Measurements from ENCODE around the gene INTS13. TPM values are rescaled to one million over a fixed set of nuclear protein-coding genes. Genes with fewer than 3 reads are reported as not detected.
A peak's percentile ranks its signal among the peaks of the same experiment; 100 is the strongest.
"Not testable (repeated sequence)": the region's sequence is repeated elsewhere in the genome, so short reads cannot be mapped to it uniquely, and the experiment has no call there.

The INTS13 gene
- total and polyA plus RNA-seq, 7 donors, result 9.7 to 38.2 (median 18.7) TPM

DNA sequence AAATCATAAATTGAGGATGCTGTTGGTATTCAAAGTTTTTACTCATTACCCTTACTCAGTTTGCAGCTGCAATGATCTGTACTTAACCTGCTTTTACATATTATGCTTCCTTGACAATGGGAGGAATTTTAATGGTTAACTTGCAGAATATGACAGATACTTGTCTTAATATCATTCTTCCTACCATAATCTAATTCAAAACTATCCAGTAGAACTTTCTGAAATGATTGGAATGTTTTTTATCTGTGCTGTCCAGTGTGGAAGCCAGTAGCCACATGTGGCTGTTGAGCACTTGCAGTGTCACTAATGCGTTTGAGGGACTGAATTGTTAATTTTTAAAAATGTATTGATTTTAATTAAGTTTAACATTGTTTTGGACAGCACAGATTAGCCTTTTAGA, 24.0 kb upstream of the INTS13 start:
- TF ChIP-seq POLR2AphosphoS5 (IDR thresholded peaks at IDR 0.05), result no peak
- no peak for TF ChIP-seq POLR2A (IDR thresholded peaks at IDR 0.05)
- TF ChIP-seq EP300 (IDR thresholded peaks at IDR 0.05), result no peak
- TF ChIP-seq, protein P1, sequence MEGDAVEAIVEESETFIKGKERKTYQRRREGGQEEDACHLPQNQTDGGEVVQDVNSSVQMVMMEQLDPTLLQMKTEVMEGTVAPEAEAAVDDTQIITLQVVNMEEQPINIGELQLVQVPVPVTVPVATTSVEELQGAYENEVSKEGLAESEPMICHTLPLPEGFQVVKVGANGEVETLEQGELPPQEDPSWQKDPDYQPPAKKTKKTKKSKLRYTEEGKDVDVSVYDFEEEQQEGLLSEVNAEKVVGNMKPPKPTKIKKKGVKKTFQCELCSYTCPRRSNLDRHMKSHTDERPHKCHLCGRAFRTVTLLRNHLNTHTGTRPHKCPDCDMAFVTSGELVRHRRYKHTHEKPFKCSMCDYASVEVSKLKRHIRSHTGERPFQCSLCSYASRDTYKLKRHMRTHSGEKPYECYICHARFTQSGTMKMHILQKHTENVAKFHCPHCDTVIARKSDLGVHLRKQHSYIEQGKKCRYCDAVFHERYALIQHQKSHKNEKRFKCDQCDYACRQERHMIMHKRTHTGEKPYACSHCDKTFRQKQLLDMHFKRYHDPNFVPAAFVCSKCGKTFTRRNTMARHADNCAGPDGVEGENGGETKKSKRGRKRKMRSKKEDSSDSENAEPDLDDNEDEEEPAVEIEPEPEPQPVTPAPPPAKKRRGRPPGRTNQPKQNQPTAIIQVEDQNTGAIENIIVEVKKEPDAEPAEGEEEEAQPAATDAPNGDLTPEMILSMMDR (IDR thresholded peaks at IDR 0.05), result no peak
- no peaks in the 10 kb centered on the region for H3K4me1 ChIP-seq
- DNase-seq, result no peak
- no peaks in the 10 kb centered on the region for H3K27me3 ChIP-seq
- peaks cover 4 to 83% (median 17%) of the 10 kb centered on the region in 4 donors for H3K36me3 ChIP-seq
- no peaks in the 10 kb centered on the region for H3K9me3 ChIP-seq
- no peak overlapping the region for H3K4me3 ChIP-seq
- intact Hi-C loops (cut with DNase I), result no loop called here
- WGBS, 2 donors, result 90 to 92% methylated on average over 1 of the region's 1 CpG
- no peak overlapping the region for H3K27ac ChIP-seq

DNA sequence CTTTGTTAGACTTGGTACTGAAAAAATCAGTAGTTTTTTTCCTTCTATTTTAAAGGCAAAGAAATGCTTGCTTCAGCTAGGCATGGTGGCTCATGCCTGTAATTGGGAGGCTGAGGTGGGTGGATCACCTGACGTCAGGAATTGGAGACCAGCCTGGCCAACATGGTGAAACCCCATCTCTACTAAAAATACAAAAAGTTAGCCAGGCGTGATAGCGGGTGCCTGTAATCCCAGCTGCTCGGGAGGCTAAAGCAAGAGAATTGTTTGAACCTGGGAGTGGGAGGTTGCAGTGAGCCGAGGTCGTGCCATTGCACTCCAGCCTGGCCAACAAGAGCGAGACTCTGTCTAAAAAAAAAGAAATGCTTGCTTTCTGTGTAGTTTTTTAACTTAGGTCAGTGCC, 23.6 kb upstream of the INTS13 start:
- DNase-seq; H3K4me1 ChIP-seq; H3K9me3 ChIP-seq; H3K27ac ChIP-seq; H3K4me3 ChIP-seq; intact Hi-C loops (cut with DNase I); H3K27me3 ChIP-seq: not testable (repeated sequence)
- 97% methylated on average over 7 of the region's 7 CpGs for WGBS, 2 donors
- H3K36me3 ChIP-seq, result peaks cover 9 to 83% (median 21%) of the 10 kb centered on the region in 4 donors

DNA sequence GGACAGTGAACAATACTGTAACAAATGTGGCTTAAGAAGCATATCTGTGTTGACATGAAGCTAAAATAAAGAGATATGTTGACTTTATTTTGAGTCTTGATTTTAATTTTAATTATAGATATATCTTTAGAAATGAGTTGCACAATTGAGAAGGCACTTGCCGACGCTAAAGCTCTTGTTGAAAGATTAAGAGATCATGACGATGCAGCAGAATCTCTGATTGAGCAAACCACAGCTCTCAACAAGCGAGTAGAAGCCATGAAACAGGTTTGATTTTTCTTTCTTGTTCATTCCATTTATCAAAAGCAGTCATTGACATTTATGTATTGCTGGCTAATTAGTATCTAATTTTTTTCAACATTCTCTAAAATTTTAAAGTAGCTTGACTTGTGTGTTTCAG, 16.2 kb upstream of the INTS13 start:
- no peak overlapping the region for H3K4me3 ChIP-seq
- H3K27me3 ChIP-seq, result no peaks in the 10 kb centered on the region
- WGBS, 2 donors, result 75 to 92% methylated on average over 4 of the region's 4 CpGs
- no peak overlapping the region for H3K27ac ChIP-seq
- DNase-seq, result no peak
- peaks cover 10 to 32% (median 15%) of the 10 kb centered on the region in 4 donors for H3K36me3 ChIP-seq
- TF ChIP-seq POLR2AphosphoS5 (IDR thresholded peaks at IDR 0.05), result no peak
- TF ChIP-seq POLR2A (IDR thresholded peaks at IDR 0.05), result no peak
- TF ChIP-seq, protein P1 (IDR thresholded peaks at IDR 0.05), result no peak
- no peak for TF ChIP-seq EP300 (IDR thresholded peaks at IDR 0.05)
- H3K9me3 ChIP-seq, result no peaks in the 10 kb centered on the region
- H3K4me1 ChIP-seq, result peaks cover 0 to 6% (median 2%) of the 10 kb centered on the region in 4 donors
- intact Hi-C loops (cut with DNase I), result no loop called here

DNA sequence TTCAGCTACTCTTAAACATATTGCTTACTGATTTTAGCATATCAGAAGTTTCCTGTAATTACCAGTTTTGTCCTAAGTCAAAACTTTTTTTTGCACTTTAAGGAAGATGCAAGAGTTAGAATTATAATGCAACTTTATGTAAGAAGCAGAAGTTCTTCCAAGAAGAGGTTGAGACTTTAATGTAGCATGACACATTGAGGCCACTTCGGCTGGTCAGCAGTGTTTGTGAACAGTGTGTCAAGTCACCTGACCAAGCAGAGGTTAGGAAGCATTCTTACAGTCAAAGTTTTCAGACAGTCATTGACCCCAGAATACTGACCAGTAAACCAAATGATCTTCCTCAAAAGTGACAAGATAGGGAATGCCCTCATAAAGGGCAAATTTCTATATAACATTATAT, 15.7 kb upstream of the INTS13 start:
- intact Hi-C loops (cut with DNase I), result no loop called here
- peaks cover 10 to 26% (median 15%) of the 10 kb centered on the region in 4 donors for H3K36me3 ChIP-seq
- TF ChIP-seq, protein P1 (IDR thresholded peaks at IDR 0.05), result no peak
- TF ChIP-seq POLR2AphosphoS5 (IDR thresholded peaks at IDR 0.05) (peak in 1 of 4 donors; percentile 31), POLR2A (IDR thresholded peaks at IDR 0.05) (no peak)
- 67 to 81% methylated on average over 1 of the region's 1 CpG for WGBS, 2 donors
- H3K9me3 ChIP-seq, result peaks cover 0 to 1% (median 0%) of the 10 kb centered on the region in 4 donors
- no peaks in the 10 kb centered on the region for H3K27me3 ChIP-seq
- H3K27ac ChIP-seq, result no peak overlapping the region
- DNase-seq, result peak; percentile 72
- H3K4me3 ChIP-seq, result no peak overlapping the region
- H3K4me1 ChIP-seq, result peaks cover 0 to 6% (median 2%) of the 10 kb centered on the region in 4 donors

DNA sequence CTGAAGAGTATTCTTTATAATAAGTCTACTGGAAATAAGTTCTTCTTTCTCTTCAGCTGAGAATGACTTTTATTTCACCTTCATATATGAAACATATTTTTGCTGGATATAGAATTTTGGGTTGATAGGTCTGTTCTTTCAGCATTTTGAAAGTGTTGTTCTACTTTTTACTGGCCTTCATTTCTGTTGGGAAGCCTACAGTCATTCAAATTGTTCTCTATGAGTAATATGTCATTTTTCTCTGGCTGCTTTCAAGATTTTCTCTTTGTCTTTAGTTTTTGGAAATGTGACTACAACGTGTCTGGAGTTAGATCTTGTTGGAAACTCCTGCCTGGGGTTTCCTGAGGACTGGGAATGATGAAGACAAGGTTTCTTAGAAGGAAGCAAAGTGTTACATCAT, 10.5 kb upstream of the INTS13 start:
- H3K4me1 ChIP-seq, result peaks cover 0 to 6% (median 0%) of the 10 kb centered on the region in 4 donors
- H3K27ac ChIP-seq, result no peak overlapping the region
- no peaks in the 10 kb centered on the region for H3K36me3 ChIP-seq
- peaks cover 0 to 2% (median 0%) of the 10 kb centered on the region in 4 donors for H3K9me3 ChIP-seq
- intact Hi-C loops (cut with DNase I), result no loop called here
- TF ChIP-seq, protein P1 (IDR thresholded peaks at IDR 0.05), result no peak
- TF ChIP-seq POLR2AphosphoS5 (IDR thresholded peaks at IDR 0.05) (no peak), EP300 (IDR thresholded peaks at IDR 0.05) (no peak), POLR2A (IDR thresholded peaks at IDR 0.05) (no peak)
- H3K27me3 ChIP-seq, result no peaks in the 10 kb centered on the region
- H3K4me3 ChIP-seq, result no peak overlapping the region
- WGBS, 2 donors, result 84 to 88% methylated on average over 1 of the region's 1 CpG
- no peak for DNase-seq

Measured in sigmoid colon (tissue), 7 donors.